Natural killer cell (primary cell): ENCODE measurements around the gene ROBO4. TPM values are rescaled to one million over a fixed set of nuclear protein-coding genes. Genes with fewer than 3 reads are reported as not detected.

Experiments used
- ATAC-seq, 3 donors: fragments of 150-1000 bp in 2 of 3; fragments of 200-7000 bp in 1 of 3; cut with Tn5 transposase; 1 replicate in 1 of 3; 2 replicates in 2 of 3; pipeline ENCODE4 v1.10.0; 2021; ENCODE audit warnings: mild to moderate bottlenecking in 2 of 3, moderate library complexity in 2 of 3
- DNase-seq, 2 donors: peaks; one replicate each; pipeline versions ENCODE4 v3.0.0 to v3.0.0-alpha.2; 2013 to 2021; ENCODE audit warnings: mixed read lengths in 1 of 2
- H3K27ac ChIP-seq: one replicate; pipeline ENCODE4 v1.5.1; 2013; ENCODE audit warnings: mild to moderate bottlenecking, low read length
- H3K27me3 ChIP-seq: one replicate; pipeline ENCODE4 v1.6.1; 2013; ENCODE audit warnings: low read length; ENCODE audit not compliant: control insufficient read depth, insufficient read depth
- H3K36me3 ChIP-seq: one replicate; pipeline ENCODE4 v1.6.1; 2013; ENCODE audit warnings: low read length; ENCODE audit not compliant: control insufficient read depth, insufficient read depth
- H3K4me1 ChIP-seq: one replicate; pipeline ENCODE4 v1.6.1; 2013; ENCODE audit warnings: low read length; ENCODE audit not compliant: control insufficient read depth, insufficient read depth
- H3K4me3 ChIP-seq: one replicate; pipeline ENCODE4 v1.5.1; 2013; ENCODE audit warnings: low read length
- H3K9me3 ChIP-seq: one replicate; pipeline ENCODE4 v1.6.1; 2013; ENCODE audit warnings: low read length; ENCODE audit not compliant: control insufficient read depth, insufficient read depth
- H3K27ac Mint-ChIP-seq, 2 donors: one replicate each; pipeline ENCODE4 v1.8.0; 2022; ENCODE audit warnings: mild to moderate bottlenecking in 2 of 2, mixed read lengths in 2 of 2, moderate library complexity in 1 of 2
- H3K27me3 Mint-ChIP-seq, 2 donors: one replicate each; pipeline ENCODE4 v1.8.0; 2022; ENCODE audit warnings: low read depth in 2 of 2, mixed read lengths in 2 of 2
- H3K36me3 Mint-ChIP-seq: one replicate; pipeline ENCODE4 v1.8.0; 2022; ENCODE audit warnings: mixed read lengths
- H3K4me1 Mint-ChIP-seq, 2 donors: one replicate each; pipeline ENCODE4 v1.8.0; 2022; ENCODE audit warnings: mixed read lengths in 2 of 2
- H3K4me3 Mint-ChIP-seq: one replicate; pipeline ENCODE4 v1.8.0; 2022; ENCODE audit warnings: mild to moderate bottlenecking, moderate library complexity, mixed read lengths
- H3K9me3 Mint-ChIP-seq, 2 donors: one replicate each; pipeline ENCODE4 v1.8.0; 2022; ENCODE audit warnings: mixed read lengths in 2 of 2
- CTCF ChIP-seq: fragments of 200-600 bp; IDR thresholded peaks from one replicate; pipeline ENCODE4 v1.8.0; 2022; ENCODE audit warnings: antibody characterized with exemption
- WGBS: methylation state at CpG from one replicate; pipeline ENCODE4 v1.1.7; 2013; ENCODE audit warnings: missing lambda C conversion rate; ENCODE audit not compliant: insufficient coverage; 5-methylcytosine and 5-hydroxymethylcytosine counted together
- intact Hi-C: fragments of 100-400 bp; cut with micrococcal nuclease; formaldehyde crosslinking; loops from one replicate; pipeline ENCODE4 v1.14.2; 2022
- total RNA-seq, 4 donors: library from RNA; stranded (reverse); fragments of 120-200 nt in 1 of 4; gene quantifications; one replicate each; pipeline versions ENCODE4 v1.2.3 to v1.2.4, GENCODE V29; 2013 to 2022

Gene ROBO4
- total RNA-seq, 3 donors from 2014 or later (not counting 1 experiment from before 2014, with no cell fraction given): not detected

- Mint-ChIP-seq H3K4me3 (no peak overlapping the region), H3K27me3 (peaks cover 71 to 77% of the 10 kb centered on the region in 2 donors), H3K9me3 (no peaks in the 10 kb centered on the region), H3K27ac (no peak overlapping the region), H3K36me3 (no peaks in the 10 kb centered on the region), H3K4me1 (peaks cover 17 to 40% of the 10 kb centered on the region in 2 donors)
- DNase-seq: no peak
- no peak for TF ChIP-seq CTCF
- H3K9me3 ChIP-seq: no peaks in the 10 kb centered on the region
- ATAC-seq: no peak
- H3K4me3 ChIP-seq: no peak overlapping the region
- no peak overlapping the region for H3K27ac ChIP-seq
- 12% methylated on average over 16 of the region's 18 CpGs for WGBS
- H3K4me1 ChIP-seq: peaks cover 26% of the 10 kb centered on the region
- H3K27me3 ChIP-seq: peaks cover 66% of the 10 kb centered on the region
- H3K36me3 ChIP-seq: no peaks in the 10 kb centered on the region
- intact Hi-C loops: no loop called here
Measured at GRCh38 chr11:124864176-124864891, 33.3 kb downstream of the ROBO4 start.

- 13% methylated on average over 5 of the region's 9 CpGs for WGBS
- intact Hi-C loops: no loop called here
- Mint-ChIP-seq H3K27ac (no peak overlapping the region), H3K4me3 (no peak overlapping the region), H3K27me3 (peaks cover 67 to 74% of the 10 kb centered on the region in 2 donors), H3K36me3 (no peaks in the 10 kb centered on the region), H3K9me3 (no peaks in the 10 kb centered on the region), H3K4me1 (peaks cover 17 to 34% of the 10 kb centered on the region in 2 donors)
- H3K36me3 ChIP-seq: no peaks in the 10 kb centered on the region
- no peak for ATAC-seq
- peaks cover 60% of the 10 kb centered on the region for H3K27me3 ChIP-seq
- H3K9me3 ChIP-seq: no peaks in the 10 kb centered on the region
- H3K4me3 ChIP-seq: no peak overlapping the region
- H3K27ac ChIP-seq: no peak overlapping the region
- H3K4me1 ChIP-seq: peaks cover 20% of the 10 kb centered on the region
- no peak for DNase-seq
- TF ChIP-seq CTCF: no peak
Measured at GRCh38 chr11:124863826-124864165, 33.9 kb downstream of the ROBO4 start.

- DNase-seq: no peak
- H3K4me1 ChIP-seq: peaks cover 16% of the 10 kb centered on the region
- TF ChIP-seq CTCF: no peak
- H3K27me3 Mint-ChIP-seq: peaks cover 62 to 68% of the 10 kb centered on the region in 2 donors
- intact Hi-C loops: no loop called here
- no peak for ATAC-seq
- no peak overlapping the region for H3K27ac Mint-ChIP-seq
- H3K36me3 Mint-ChIP-seq: no peaks in the 10 kb centered on the region
- no peak overlapping the region for H3K27ac ChIP-seq
- H3K4me3 ChIP-seq: no peak overlapping the region
- no peaks in the 10 kb centered on the region for H3K9me3 Mint-ChIP-seq
- no peak overlapping the region for H3K4me3 Mint-ChIP-seq
- H3K36me3 ChIP-seq: no peaks in the 10 kb centered on the region
- no peaks in the 10 kb centered on the region for H3K9me3 ChIP-seq
- H3K27me3 ChIP-seq: peaks cover 55% of the 10 kb centered on the region
- H3K4me1 Mint-ChIP-seq: peaks cover 17 to 29% of the 10 kb centered on the region in 2 donors
- WGBS: 11% methylated on average over 30 of the region's 31 CpGs
Measured at GRCh38 chr11:124863137-124863825, 34.4 kb downstream of the ROBO4 start.
